CD1c-positive myeloid dendritic cell (primary cell): ENCODE results near the gene TNFAIP1.
"Not testable (repeated sequence)": the region's sequence is repeated elsewhere in the genome, so short reads cannot be mapped to it uniquely, and the experiment has no call there.

ENCODE experiments used
- DNase-seq: peaks from one replicate; pipeline ENCODE4 v3.0.0-alpha.2; 2016; ENCODE audit errors: extremely low spot score

TNFAIP1 gene

GRCh38 chr17:28324781-28325180, 10.8 kb upstream of the TNFAIP1 start:
- DNase-seq = peak; percentile 75

- DNase-seq = no peak
Observed at GRCh38 chr17:28325211-28325610, 10.3 kb upstream of the TNFAIP1 start.

- DNase-seq = no peak
Observed at GRCh38 chr17:28326114-28326513, 9.4 kb upstream of the TNFAIP1 start.

GRCh38 chr17:28327031-28327607, 8.4 kb upstream of the TNFAIP1 start:
- DNase-seq = no peak

GRCh38 chr17:28327709-28328108, 7.9 kb upstream of the TNFAIP1 start:
- DNase-seq = no peak

- no peak for DNase-seq
Observed at GRCh38 chr17:28328325-28328724, 7.2 kb upstream of the TNFAIP1 start.

GRCh38 chr17:28330671-28331070, 4.9 kb upstream of the TNFAIP1 start:
- no peak for DNase-seq

GRCh38 chr17:28331891-28332420, 3.6 kb upstream of the TNFAIP1 start:
- no peak for DNase-seq

- no peak for DNase-seq
Observed at GRCh38 chr17:28333083-28333746, 2.3 kb upstream of the TNFAIP1 start.

- peak; percentile 60 for DNase-seq
Observed at GRCh38 chr17:28334171-28334570, 1.4 kb upstream of the TNFAIP1 start.

- DNase-seq = no peak
Observed at GRCh38 chr17:28334666-28335200, 828 bp upstream of the TNFAIP1 start.

GRCh38 chr17:28335959-28336871, 654 bp downstream of the TNFAIP1 start:
- peak; percentile 48 for DNase-seq

- no peak for DNase-seq
Observed at GRCh38 chr17:28338056-28338768, 2.7 kb downstream of the TNFAIP1 start.

- not testable (repeated sequence) for DNase-seq
Observed at GRCh38 chr17:28338769-28339212, 3.2 kb downstream of the TNFAIP1 start.

- no peak for DNase-seq
Observed at GRCh38 chr17:28339431-28339830, 3.9 kb downstream of the TNFAIP1 start.

GRCh38 chr17:28340374-28340773, 4.8 kb downstream of the TNFAIP1 start:
- DNase-seq = no peak

- no peak for DNase-seq
Observed at GRCh38 chr17:28341516-28341915, 6.0 kb downstream of the TNFAIP1 start.

- DNase-seq = no peak
Observed at GRCh38 chr17:28342313-28342712, 6.8 kb downstream of the TNFAIP1 start.

GRCh38 chr17:28343491-28343932, 8.0 kb downstream of the TNFAIP1 start:
- no peak for DNase-seq

- DNase-seq = no peak
Observed at GRCh38 chr17:28344011-28344410, 8.4 kb downstream of the TNFAIP1 start.

- DNase-seq = no peak
Observed at GRCh38 chr17:28344435-28344901, 8.9 kb downstream of the TNFAIP1 start.
